Stimulated activated CD4-positive, alpha-beta T cell treated with anti-CD3 and anti-CD28 coated beads, TNF-alpha, amount 100 ng/mL, for 1 hour (primary cell): Measurements from ENCODE around the gene CA9.
A peak's percentile ranks its signal among the peaks of the same experiment; 100 is the strongest.
"Not testable (repeated sequence)": the region's sequence is repeated elsewhere in the genome, so short reads cannot be mapped to it uniquely, and the experiment has no call there.

Experiments
- DNase-seq, 3 donors: peaks; one replicate each; pipeline ENCODE4 v3.0.0-alpha.2; 2020; ENCODE audit warnings: low read depth in 3 of 3, low spot score in 1 of 3

CA9 gene

GRCh38 chr9:35673132-35674024 is at the start of gene CA9:
TSS of gene CA9 (plus strand) at chr9:35673928. CDS start at chr9:35673960, 32 bp downstream.
- no peak for DNase-seq

GRCh38 chr9:35627575-35627974 is 46.2 kb upstream of the CA9 start:
- DNase-seq, result no peak

- no peak for DNase-seq
These were observed 45.2 kb upstream of the CA9 start for GRCh38 chr9:35628389-35628991.

GRCh38 chr9:35629597-35629996 is 44.1 kb upstream of the CA9 start:
- DNase-seq, result no peak

GRCh38 chr9:35635730-35636129 is 38.0 kb upstream of the CA9 start:
- DNase-seq, result no peak

GRCh38 chr9:35636135-35636876 is 37.4 kb upstream of the CA9 start:
- DNase-seq, result no peak

GRCh38 chr9:35636877-35637246 is 36.9 kb upstream of the CA9 start:
- not testable (repeated sequence) for DNase-seq

GRCh38 chr9:35637427-35637955 is 36.2 kb upstream of the CA9 start:
- not testable (repeated sequence) for DNase-seq

- DNase-seq, result not testable (repeated sequence)
These were observed 35.0 kb upstream of the CA9 start for GRCh38 chr9:35638751-35639150.

- not testable (repeated sequence) for DNase-seq
These were observed 34.5 kb upstream of the CA9 start for GRCh38 chr9:35639225-35639624.

- no peak for DNase-seq
These were observed 34.1 kb upstream of the CA9 start for GRCh38 chr9:35639631-35640030.

- not testable (repeated sequence) for DNase-seq
These were observed 33.3 kb upstream of the CA9 start for GRCh38 chr9:35640431-35640830.

GRCh38 chr9:35641478-35641877 is 32.2 kb upstream of the CA9 start:
- DNase-seq, result not testable (repeated sequence)

GRCh38 chr9:35643046-35643445 is 30.7 kb upstream of the CA9 start:
- no peak for DNase-seq

- not testable (repeated sequence) for DNase-seq
These were observed 28.0 kb upstream of the CA9 start for GRCh38 chr9:35645736-35646135.

GRCh38 chr9:35646153-35646532 is 27.6 kb upstream of the CA9 start:
- DNase-seq, result no peak

- DNase-seq, result peak; percentile 72 to 91 (median 85)
These were observed 27.0 kb upstream of the CA9 start for GRCh38 chr9:35646533-35647265.

- peak in 1 of 3 donors; percentile 38 for DNase-seq
These were observed 24.0 kb upstream of the CA9 start for GRCh38 chr9:35649431-35650340.

- DNase-seq, result no peak
These were observed 23.2 kb upstream of the CA9 start, which contains the start of gene SIT1 for GRCh38 chr9:35650341-35651158. TSS of gene SIT1 (minus strand) at chr9:35650931. CDS start at chr9:35650853, 78 bp downstream.
